Prostate gland (tissue), 2 donors: ENCODE data around the gene PTTG1.

ENCODE experiments used
- CTCF ChIP-seq, 4 experiments: fragments of 200-600 bp in 2 of 4; fragments of 450-650 bp in 2 of 4; sonication (generic) in 2 of 4; IDR thresholded peaks; 1 replicate in 3 of 4; 2 replicates in 1 of 4; pipeline ENCODE4 v1.5.1; 2016 to 2019; ENCODE audit warnings: antibody characterized with exemption in 4 of 4, mild to moderate bottlenecking in 2 of 4, moderate library complexity in 2 of 4
- POLR2A ChIP-seq: fragments of 450-650 bp; IDR thresholded peaks from one replicate; pipeline ENCODE4 v1.6.1; 2016; ENCODE audit warnings: antibody characterized with exemption, mild to moderate bottlenecking
- POLR2AphosphoS5 ChIP-seq: sonication (generic); formaldehyde crosslinking; IDR thresholded peaks from one replicate; pipeline ENCODE4 v1.6.1; 2017; ENCODE audit warnings: antibody characterized with exemption

- no peak for TF ChIP-seq CTCF (IDR thresholded peaks at IDR 0.05)
- TF ChIP-seq POLR2A, result no peak
- TF ChIP-seq POLR2AphosphoS5, result no peak
These were observed 10.5 kb downstream of the PTTG1 start for GRCh38 chr5:160432196-160432595.
